ENCODE measurements around the gene NKD1. TPM values are rescaled to one million over a fixed set of nuclear protein-coding genes. Genes with fewer than 3 reads are reported as not detected.
A peak's percentile ranks its signal among the peaks of the same experiment; 100 is the strongest.

Gene NKD1, protein sequence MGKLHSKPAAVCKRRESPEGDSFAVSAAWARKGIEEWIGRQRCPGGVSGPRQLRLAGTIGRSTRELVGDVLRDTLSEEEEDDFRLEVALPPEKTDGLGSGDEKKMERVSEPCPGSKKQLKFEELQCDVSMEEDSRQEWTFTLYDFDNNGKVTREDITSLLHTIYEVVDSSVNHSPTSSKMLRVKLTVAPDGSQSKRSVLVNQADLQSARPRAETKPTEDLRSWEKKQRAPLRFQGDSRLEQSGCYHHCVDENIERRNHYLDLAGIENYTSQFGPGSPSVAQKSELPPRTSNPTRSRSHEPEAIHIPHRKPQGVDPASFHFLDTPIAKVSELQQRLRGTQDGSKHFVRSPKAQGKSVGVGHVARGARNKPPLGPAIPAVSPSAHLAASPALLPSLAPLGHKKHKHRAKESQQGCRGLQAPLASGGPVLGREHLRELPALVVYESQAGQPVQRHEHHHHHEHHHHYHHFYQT
- total RNA-seq = 100 to 1,000 TPM in 1 of 5 donors, 1 to 10 TPM in 4; 1.2 to 284 (median 6.4) TPM
- 1 to 10 TPM in 2 of 3 donors, under 1 TPM in 1; 0.44 to 2.0 (median 1.5) TPM for polyA plus RNA-seq
- long read RNA-seq, donor 1, full-length matches to known transcripts = 2 of 2 reads
- long read RNA-seq, donor 1, partial matches to known transcripts = 0 of 2 reads
- long read RNA-seq, donor 1, other reads (novel, unspliced or antisense) = 0 of 2 reads
- long read RNA-seq, donor 2 = 0 reads
- long read RNA-seq, donor 3, full-length matches to known transcripts = 4 of 4 reads
- long read RNA-seq, donor 3, partial matches to known transcripts = 0 of 4 reads
- long read RNA-seq, donor 3, other reads (novel, unspliced or antisense) = 0 of 4 reads
- long read RNA-seq, donor 4 = 0 reads
- long read RNA-seq, donor 5, full-length matches to known transcripts = 3 of 3 reads
- long read RNA-seq, donor 5, partial matches to known transcripts = 0 of 3 reads
- long read RNA-seq, donor 5, other reads (novel, unspliced or antisense) = 0 of 3 reads
- long read RNA-seq, donor 6, full-length matches to known transcripts = 2 of 2 reads
- long read RNA-seq, donor 6, partial matches to known transcripts = 0 of 2 reads
- long read RNA-seq, donor 6, other reads (novel, unspliced or antisense) = 0 of 2 reads
- long read RNA-seq, donor 7, full-length matches to known transcripts = 1 of 1 reads
- long read RNA-seq, donor 7, partial matches to known transcripts = 0 of 1 reads
- long read RNA-seq, donor 7, other reads (novel, unspliced or antisense) = 0 of 1 reads
- long read RNA-seq, donor 8, full-length matches to known transcripts = 1 of 1 reads
- long read RNA-seq, donor 8, partial matches to known transcripts = 0 of 1 reads
- long read RNA-seq, donor 8, other reads (novel, unspliced or antisense) = 0 of 1 reads
- long read RNA-seq, donor 9, full-length matches to known transcripts = 1 of 1 reads
- long read RNA-seq, donor 9, partial matches to known transcripts = 0 of 1 reads
- long read RNA-seq, donor 9, other reads (novel, unspliced or antisense) = 0 of 1 reads
- long read RNA-seq, donor 10, full-length matches to known transcripts = 2 of 2 reads
- long read RNA-seq, donor 10, partial matches to known transcripts = 0 of 2 reads
- long read RNA-seq, donor 10, other reads (novel, unspliced or antisense) = 0 of 2 reads

DNA sequence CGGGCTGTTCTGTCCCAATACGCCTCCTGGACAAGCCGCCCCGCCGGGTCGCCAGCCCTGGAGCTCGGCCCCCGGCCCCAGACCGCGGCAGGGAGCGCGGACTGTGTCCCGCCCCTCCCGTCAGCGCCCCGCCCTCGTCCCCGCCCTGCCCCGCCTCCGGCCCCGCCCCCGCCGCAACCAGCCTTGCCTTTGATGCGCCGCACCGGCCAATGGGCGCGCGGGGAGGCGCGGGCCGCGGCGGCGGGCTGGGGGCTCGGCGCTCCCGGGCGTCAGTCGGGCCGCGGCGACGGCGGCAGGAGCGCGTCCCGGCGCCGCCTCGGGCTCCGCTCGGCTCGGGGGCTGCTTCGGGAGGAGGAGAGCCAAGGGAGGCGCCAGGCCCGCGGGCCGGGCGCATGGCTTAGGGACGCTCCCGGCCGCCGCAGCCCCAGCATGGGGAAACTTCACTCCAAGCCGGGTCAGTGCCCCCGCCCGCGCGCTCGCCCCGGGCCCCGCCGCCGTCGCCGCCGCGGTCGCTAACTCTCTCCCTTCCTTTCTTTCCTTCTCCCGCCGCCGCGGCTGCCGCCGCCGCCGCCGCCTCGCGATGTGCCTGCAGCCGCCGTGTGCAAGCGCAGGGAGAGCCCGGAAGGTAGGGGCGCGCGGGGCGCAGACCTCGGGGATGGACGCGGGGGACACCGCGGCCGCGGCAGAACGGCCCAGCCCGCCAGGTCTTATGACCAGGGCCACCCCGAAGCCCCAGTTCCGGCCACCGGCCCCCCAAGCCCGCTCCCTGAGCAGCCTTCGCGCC is at the start of gene NKD1:
Gene NKD1, plus strand, starts transcription at position 272 of the 784 bp plus-strand sequence. Its CDS starts 158 bp downstream, at position 430.
- Histone ChIP-seq H3K36me3 (no peaks in the 10 kb centered on the region), H3K27ac (peak within 1 kb of the TSS; percentile 25 to 83 (median 64)), H3K27me3 (peaks cover 0 to 24% (median 13%) of the 10 kb centered on the region in 3 donors), H3K4me1 (peaks cover 5 to 39% (median 30%) of the 10 kb centered on the region in 4 donors), H3K9me3 (no peaks in the 10 kb centered on the region), H3K4me3 (peak within 1 kb of the TSS; percentile 82 to 95 (median 83))
- peak; percentile 79 to 91 for DNase-seq
- intact Hi-C loops (cut with DNase I; ENCODE audit: low total_unique reads) = no loop called here
- no peak for TF ChIP-seq POLR2A (IDR thresholded peaks at IDR 0.05)
- TF ChIP-seq EP300 (IDR thresholded peaks at IDR 0.05) = no peak
- TF ChIP-seq, protein P1, sequence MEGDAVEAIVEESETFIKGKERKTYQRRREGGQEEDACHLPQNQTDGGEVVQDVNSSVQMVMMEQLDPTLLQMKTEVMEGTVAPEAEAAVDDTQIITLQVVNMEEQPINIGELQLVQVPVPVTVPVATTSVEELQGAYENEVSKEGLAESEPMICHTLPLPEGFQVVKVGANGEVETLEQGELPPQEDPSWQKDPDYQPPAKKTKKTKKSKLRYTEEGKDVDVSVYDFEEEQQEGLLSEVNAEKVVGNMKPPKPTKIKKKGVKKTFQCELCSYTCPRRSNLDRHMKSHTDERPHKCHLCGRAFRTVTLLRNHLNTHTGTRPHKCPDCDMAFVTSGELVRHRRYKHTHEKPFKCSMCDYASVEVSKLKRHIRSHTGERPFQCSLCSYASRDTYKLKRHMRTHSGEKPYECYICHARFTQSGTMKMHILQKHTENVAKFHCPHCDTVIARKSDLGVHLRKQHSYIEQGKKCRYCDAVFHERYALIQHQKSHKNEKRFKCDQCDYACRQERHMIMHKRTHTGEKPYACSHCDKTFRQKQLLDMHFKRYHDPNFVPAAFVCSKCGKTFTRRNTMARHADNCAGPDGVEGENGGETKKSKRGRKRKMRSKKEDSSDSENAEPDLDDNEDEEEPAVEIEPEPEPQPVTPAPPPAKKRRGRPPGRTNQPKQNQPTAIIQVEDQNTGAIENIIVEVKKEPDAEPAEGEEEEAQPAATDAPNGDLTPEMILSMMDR (IDR thresholded peaks at IDR 0.05) = no peak
- TF ChIP-seq POLR2AphosphoS5 (IDR thresholded peaks at IDR 0.05) = peak in 2 of 3 donors; percentile 27 to 46
- 0 to 2% (median 1%) methylated on average over 30 to 104 of the region's 113 CpGs for WGBS, 5 donors

DNA sequence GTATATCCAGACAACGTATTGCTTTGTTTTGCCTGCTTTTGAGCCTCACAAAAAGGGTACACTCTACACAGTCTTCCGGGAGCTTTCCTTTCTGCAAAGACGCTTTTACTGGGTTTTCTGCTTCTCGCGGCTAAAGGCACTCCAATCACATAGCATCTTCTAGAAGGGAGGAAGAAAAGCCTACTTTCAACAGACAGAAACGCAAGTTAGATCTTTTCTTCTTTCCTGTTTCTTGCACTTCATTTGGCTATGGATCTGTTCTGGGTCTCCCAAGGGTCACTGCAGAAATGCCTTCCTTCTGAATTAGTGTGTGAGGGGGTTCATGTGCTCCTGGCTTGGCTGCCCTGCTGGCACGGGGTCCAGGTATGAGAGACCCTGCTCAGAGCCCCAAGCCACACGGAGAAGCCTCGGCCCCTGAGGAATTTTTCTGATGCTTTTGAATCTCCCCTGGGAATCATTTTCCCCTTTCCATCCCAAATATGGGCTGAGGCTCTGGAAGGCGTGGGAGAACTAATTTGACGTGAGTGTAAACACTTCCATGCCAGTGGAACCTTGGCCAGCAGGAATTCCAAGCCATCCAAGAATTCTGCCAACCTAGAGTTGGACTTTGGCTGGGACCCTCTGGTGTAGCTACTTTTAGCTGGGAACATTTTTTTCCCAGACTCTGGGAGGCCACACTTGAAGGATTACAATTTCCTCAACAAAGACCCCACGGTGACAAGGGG is 49.6 kb upstream of the NKD1 start:
- H3K4me3 ChIP-seq = no peak overlapping the region
- H3K36me3 ChIP-seq = no peaks in the 10 kb centered on the region
- no peaks in the 10 kb centered on the region for H3K27me3 ChIP-seq
- peak in 1 of 2 donors; percentile 49 for DNase-seq
- peaks cover 0 to 5% (median 0%) of the 10 kb centered on the region in 4 donors for H3K4me1 ChIP-seq
- peaks cover 0 to 6% (median 3%) of the 10 kb centered on the region in 4 donors for H3K9me3 ChIP-seq
- 49 to 65% (median 60%) methylated on average over 12 of the region's 12 CpGs for WGBS, 5 donors
- intact Hi-C loops (cut with DNase I; ENCODE audit: low total_unique reads) = no loop called here
- peak overlapping the region in 1 of 5 donors; percentile 55 for H3K27ac ChIP-seq
- TF ChIP-seq EP300 (IDR thresholded peaks at IDR 0.05) = no peak
- TF ChIP-seq POLR2A (IDR thresholded peaks at IDR 0.05) = no peak
- TF ChIP-seq, protein P1 (IDR thresholded peaks at IDR 0.05) = no peak
- no peak for TF ChIP-seq POLR2AphosphoS5 (IDR thresholded peaks at IDR 0.05)

DNA sequence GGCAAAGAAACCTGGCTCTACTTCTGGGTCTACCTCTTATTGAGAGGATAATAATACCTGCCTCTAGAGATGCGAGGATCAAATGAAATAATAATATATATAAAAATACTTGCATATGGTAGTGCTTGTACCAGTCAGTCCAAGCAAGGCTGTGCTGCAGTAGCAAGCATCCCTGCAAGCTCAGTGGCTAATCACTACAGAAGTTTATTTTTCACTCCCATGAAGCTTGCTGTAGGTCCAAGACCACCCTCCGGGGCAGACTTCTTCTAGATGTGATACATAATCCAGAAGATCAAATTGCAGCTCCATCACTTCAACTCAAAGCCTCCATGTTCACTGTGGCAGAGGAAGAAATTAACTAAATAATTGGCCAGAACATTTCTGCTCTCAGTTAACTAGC is 48.9 kb upstream of the NKD1 start:
- Histone ChIP-seq H3K27me3 (no peaks in the 10 kb centered on the region), H3K4me3 (no peak overlapping the region), H3K27ac (no peak overlapping the region), H3K36me3 (no peaks in the 10 kb centered on the region), H3K4me1 (peaks cover 0 to 5% (median 0%) of the 10 kb centered on the region in 4 donors), H3K9me3 (peaks cover 0 to 6% (median 3%) of the 10 kb centered on the region in 4 donors)
- TF ChIP-seq POLR2AphosphoS5 (IDR thresholded peaks at IDR 0.05) (no peak), EP300 (IDR thresholded peaks at IDR 0.05) (no peak), POLR2A (IDR thresholded peaks at IDR 0.05) (no peak)
- TF ChIP-seq, protein P1 (IDR thresholded peaks at IDR 0.05) = no peak
- DNase-seq = no peak
- intact Hi-C loops (cut with DNase I; ENCODE audit: low total_unique reads) = no loop called here
- WGBS, 5 donors = 42 to 96% (median 86%) methylated on average over 2 of the region's 2 CpGs

Measured in stomach (tissue), 19 donors.